Esophagus squamous epithelium (tissue), 5 donors: ENCODE results near the gene TRAF7. TPM values are rescaled to one million over a fixed set of nuclear protein-coding genes. Genes with fewer than 3 reads are reported as not detected.
"Not testable (repeated sequence)": the region's sequence is repeated elsewhere in the genome, so short reads cannot be mapped to it uniquely, and the experiment has no call there.

Experiments
- DNase-seq: peaks from one replicate; lab custom pipeline; 2025; lab: John Stamatoyannopoulos, UW
- H3K27ac ChIP-seq, 4 donors: fragments of 200-600 bp; sonication (generic); one replicate each; pipeline ENCODE4 v1.5.1; 2016 to 2019; ENCODE audit warnings: mild to moderate bottlenecking in 1 of 4
- H3K27me3 ChIP-seq, 4 donors: fragments of 200-600 bp; sonication (generic); 1 replicate in 3 of 4; 2 replicates in 1 of 4; pipeline versions ENCODE4 v1.5.1 to v1.6.0; 2017 to 2021; ENCODE audit warnings: antibody characterized with exemption in 1 of 4
- H3K36me3 ChIP-seq, 3 donors: fragments of 200-600 bp; sonication (generic); one replicate each; pipeline ENCODE4 v1.5.1; 2016 to 2019
- H3K4me1 ChIP-seq, 3 donors: fragments of 200-600 bp; sonication (generic); one replicate each; pipeline ENCODE4 v1.5.1; 2017 to 2019
- H3K4me3 ChIP-seq, 4 donors: fragments of 200-600 bp; sonication (generic); 1 replicate in 3 of 4; 2 replicates in 1 of 4; pipeline ENCODE4 v1.5.1; 2016 to 2019; ENCODE audit warnings: mild to moderate bottlenecking in 2 of 4, moderate library complexity in 1 of 4
- H3K9me3 ChIP-seq, 3 donors: fragments of 200-600 bp; sonication (generic); one replicate each; pipeline ENCODE4 v1.5.1; 2016 to 2019
- POLR2A ChIP-seq, 4 donors: fragments of 450-650 bp; IDR thresholded peaks; one replicate each; pipeline ENCODE4 v1.6.1; 2017; ENCODE audit warnings: antibody characterized with exemption in 4 of 4, mild to moderate bottlenecking in 4 of 4, moderate library complexity in 3 of 4
- WGBS, 2 donors: methylation state at CpG; one replicate each; pipeline ENCODE4 v1.1.5; 2018; 5-methylcytosine and 5-hydroxymethylcytosine counted together
- intact Hi-C: fragments of 100-400 bp; cut with DNase I; formaldehyde crosslinking; loops from one replicate; pipeline ENCODE4 v1.15.0; 2022
- total RNA-seq, 4 donors: library from RNA; depleted of rRNA; stranded (reverse); fragments of >200 nt; gene quantifications; one replicate each; pipeline ENCODE4 v1.1.0, GENCODE V29; 2016
- donor health status: DM: yes; HTN: yes; CAD: no.

Gene TRAF7
- total RNA-seq, 4 donors from 2014 or later, result 46.9 to 79.6 (median 73.2) TPM

- Histone ChIP-seq H3K27ac (peak overlapping the region; percentile 80 to 94 (median 94)), H3K4me1 (peaks cover 50 to 93% (median 73%) of the 10 kb centered on the region in 3 donors), H3K4me3 (peak overlapping the region in 3 of 4 donors; percentile 36 to 58 (median 38))
- H3K36me3 ChIP-seq, H3K27me3 ChIP-seq, DNase-seq, intact Hi-C loops, H3K9me3 ChIP-seq: not testable (repeated sequence)
- WGBS, 2 donors, result 4 to 14% methylated on average over 4 to 9 of the region's 37 CpGs
- peak in 1 of 4 donors; percentile 22 for TF ChIP-seq POLR2A (IDR thresholded peaks at IDR 0.05)
Observed at GRCh38 chr16:2124694-2125444, 30.7 kb upstream of the TRAF7 start.

- H3K36me3 ChIP-seq, intact Hi-C loops, DNase-seq, H3K9me3 ChIP-seq, H3K27me3 ChIP-seq: not testable (repeated sequence)
- peak overlapping the region; percentile 80 to 94 (median 94) for H3K27ac ChIP-seq
- H3K4me1 ChIP-seq, result peaks cover 50 to 96% (median 81%) of the 10 kb centered on the region in 3 donors
- 100% methylated on average over 1 of the region's 11 CpGs; no CpG with 5 or more reads in 1 of the 2 donors for WGBS, 2 donors
- peak overlapping the region in 3 of 4 donors; percentile 36 to 58 (median 38) for H3K4me3 ChIP-seq
Observed at GRCh38 chr16:2125609-2126008, 30.0 kb upstream of the TRAF7 start.

GRCh38 chr16:2126161-2126743 is 29.3 kb upstream of the TRAF7 start:
- DNase-seq, H3K9me3 ChIP-seq, H3K36me3 ChIP-seq, intact Hi-C loops, H3K27me3 ChIP-seq: not testable (repeated sequence)
- Histone ChIP-seq H3K27ac (peak overlapping the region; percentile 80 to 94 (median 94)), H3K4me1 (peaks cover 50 to 96% (median 76%) of the 10 kb centered on the region in 3 donors), H3K4me3 (peak overlapping the region in 2 of 4 donors; percentile 10 to 58)
- TF ChIP-seq POLR2A (IDR thresholded peaks at IDR 0.05), result peak in 1 of 4 donors; percentile 36
- WGBS, 2 donors, result 0 to 21% methylated on average over 2 to 8 of the region's 21 CpGs

GRCh38 chr16:2126928-2127556 is 28.5 kb upstream of the TRAF7 start:
- WGBS, 2 donors, result 50% methylated on average over 4 to 8 of the region's 31 CpGs
- Histone ChIP-seq H3K27ac (peak overlapping the region; percentile 80 to 94 (median 94)), H3K4me1 (peaks cover 44 to 96% (median 69%) of the 10 kb centered on the region in 3 donors), H3K4me3 (peak overlapping the region in 2 of 4 donors; percentile 10 to 58)
- H3K27me3 ChIP-seq, H3K36me3 ChIP-seq, H3K9me3 ChIP-seq, DNase-seq, intact Hi-C loops: not testable (repeated sequence)

GRCh38 chr16:2127630-2128280 is 27.8 kb upstream of the TRAF7 start:
- Histone ChIP-seq H3K27ac (peak overlapping the region; percentile 80 to 94 (median 94)), H3K4me1 (peaks cover 44 to 90% (median 62%) of the 10 kb centered on the region in 3 donors)
- H3K9me3 ChIP-seq, DNase-seq, H3K27me3 ChIP-seq, H3K36me3 ChIP-seq, H3K4me3 ChIP-seq, intact Hi-C loops: not testable (repeated sequence)
- TF ChIP-seq POLR2A (IDR thresholded peaks at IDR 0.05), result peak in 1 of 4 donors; percentile 50
- WGBS, 2 donors, result 20% methylated on average over 2 of the region's 3 CpGs; no CpG with 5 or more reads in 1 of the 2 donors

- intact Hi-C loops, H3K36me3 ChIP-seq, H3K27me3 ChIP-seq, H3K9me3 ChIP-seq, H3K4me3 ChIP-seq, DNase-seq: not testable (repeated sequence)
- Histone ChIP-seq H3K27ac (peak overlapping the region in 3 of 4 donors; percentile 77 to 88 (median 84)), H3K4me1 (peaks cover 38 to 84% (median 54%) of the 10 kb centered on the region in 3 donors)
- 35 to 44% methylated on average over 8 of the region's 11 CpGs for WGBS, 2 donors
Observed at GRCh38 chr16:2129251-2129650, 26.3 kb upstream of the TRAF7 start.

GRCh38 chr16:2129890-2130447 is 25.6 kb upstream of the TRAF7 start:
- peaks cover 31 to 84% (median 47%) of the 10 kb centered on the region in 3 donors for H3K4me1 ChIP-seq
- H3K36me3 ChIP-seq, intact Hi-C loops, H3K9me3 ChIP-seq, DNase-seq, H3K27me3 ChIP-seq: not testable (repeated sequence)
- H3K27ac ChIP-seq, result peak overlapping the region; percentile 47 to 88 (median 72)
- H3K4me3 ChIP-seq, result peak overlapping the region in 1 of 4 donors; percentile 35
- 8 to 29% methylated on average over 12 to 16 of the region's 22 CpGs for WGBS, 2 donors

- Histone ChIP-seq H3K27ac (peak overlapping the region; percentile 46 to 77 (median 68)), H3K4me3 (peak overlapping the region in 3 of 4 donors; percentile 10 to 53 (median 30)), H3K4me1 (peaks cover 1 to 57% (median 19%) of the 10 kb centered on the region in 3 donors)
- no CpG with 5 or more reads among the region's 12 CpGs for WGBS, 2 donors
- H3K9me3 ChIP-seq, H3K36me3 ChIP-seq, DNase-seq, intact Hi-C loops, H3K27me3 ChIP-seq: not testable (repeated sequence)
Observed at GRCh38 chr16:2133797-2134196, 21.8 kb upstream of the TRAF7 start.

GRCh38 chr16:2135071-2135470 is 20.5 kb upstream of the TRAF7 start:
- DNase-seq, H3K9me3 ChIP-seq, intact Hi-C loops, H3K27me3 ChIP-seq, H3K36me3 ChIP-seq: not testable (repeated sequence)
- Histone ChIP-seq H3K4me3 (peak overlapping the region; percentile 42 to 72 (median 55)), H3K4me1 (peaks cover 1 to 47% (median 15%) of the 10 kb centered on the region in 3 donors), H3K27ac (peak overlapping the region; percentile 78 to 92 (median 87))
- WGBS, 2 donors, result 0 to 7% methylated on average over 1 to 3 of the region's 42 CpGs
